RPMI7951 (cell line): ENCODE results near the gene PCBP3. TPM values are rescaled to one million over a fixed set of nuclear protein-coding genes. Genes with fewer than 3 reads are reported as not detected.
"Not testable (repeated sequence)": the region's sequence is repeated elsewhere in the genome, so short reads cannot be mapped to it uniquely, and the experiment has no call there.

Experiments
- DNase-seq: peaks from one replicate; pipeline ENCODE4 v3.0.0-alpha.2; 2012; ENCODE audit warnings: low read depth
- total RNA-seq: library from RNA; depleted of rRNA; stranded (reverse); fragments of >200 nt; shearing (Covaris generic); gene quantifications from 2 replicates; pipeline ENCODE4 v1.2.3, GENCODE V29; 2014

The PCBP3 gene
- total RNA-seq, 1 experiment from 2014 or later = 4.0 TPM

GRCh38 chr21:45808663-45809062 is 165.1 kb downstream of the PCBP3 start:
- DNase-seq = not testable (repeated sequence)

DNA sequence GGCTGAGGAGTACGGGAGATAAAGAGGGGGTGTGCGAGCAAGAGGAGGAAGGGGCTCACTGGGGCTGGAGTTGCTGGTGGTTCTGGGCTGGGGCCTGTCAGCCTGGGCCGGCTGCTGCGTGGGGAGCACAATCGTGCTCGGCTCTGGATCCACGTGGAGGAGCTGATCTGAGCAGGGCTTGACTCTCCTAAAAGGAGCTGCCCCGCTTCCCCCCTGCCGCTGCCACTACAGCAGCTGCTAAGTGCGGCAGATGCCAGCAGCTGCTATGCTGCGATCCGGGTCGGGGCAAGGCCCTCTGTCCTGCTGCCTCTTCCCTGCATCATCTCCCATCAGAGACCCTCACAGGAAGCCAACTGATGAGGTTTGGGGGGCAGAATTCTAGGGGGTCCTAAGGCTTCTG is 165.9 kb downstream of the PCBP3 start:
- no peak for DNase-seq

- no peak for DNase-seq
Measured at GRCh38 chr21:45811136-45811535, 167.6 kb downstream of the PCBP3 start.

GRCh38 chr21:45814210-45814940 is 170.8 kb downstream of the PCBP3 start:
- DNase-seq = not testable (repeated sequence)

DNA sequence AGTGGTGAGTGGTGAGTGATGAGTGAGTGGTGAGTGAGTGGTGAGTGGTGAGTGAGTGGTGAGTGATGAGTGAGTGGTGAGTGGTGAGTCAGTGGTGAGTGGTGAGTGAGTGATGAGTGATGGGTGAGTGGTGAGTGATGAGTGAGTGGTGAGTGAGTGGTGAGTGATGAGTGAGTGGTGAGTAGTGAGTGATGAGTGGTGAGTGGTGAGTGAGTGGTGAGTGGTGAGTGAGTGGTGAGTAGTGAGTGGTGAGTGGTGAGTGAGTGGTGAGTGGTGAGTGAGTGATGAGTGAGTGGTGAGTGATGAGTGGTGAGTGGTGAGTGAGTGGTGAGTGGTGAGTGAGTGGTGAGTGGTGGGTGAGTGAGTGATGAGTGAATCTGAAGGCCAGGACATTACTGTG is 172.3 kb downstream of the PCBP3 start:
- not testable (repeated sequence) for DNase-seq

GRCh38 chr21:45816794-45817193 is 173.3 kb downstream of the PCBP3 start:
- DNase-seq = no peak

GRCh38 chr21:45817345-45817744 is 173.8 kb downstream of the PCBP3 start:
- DNase-seq = no peak

DNA sequence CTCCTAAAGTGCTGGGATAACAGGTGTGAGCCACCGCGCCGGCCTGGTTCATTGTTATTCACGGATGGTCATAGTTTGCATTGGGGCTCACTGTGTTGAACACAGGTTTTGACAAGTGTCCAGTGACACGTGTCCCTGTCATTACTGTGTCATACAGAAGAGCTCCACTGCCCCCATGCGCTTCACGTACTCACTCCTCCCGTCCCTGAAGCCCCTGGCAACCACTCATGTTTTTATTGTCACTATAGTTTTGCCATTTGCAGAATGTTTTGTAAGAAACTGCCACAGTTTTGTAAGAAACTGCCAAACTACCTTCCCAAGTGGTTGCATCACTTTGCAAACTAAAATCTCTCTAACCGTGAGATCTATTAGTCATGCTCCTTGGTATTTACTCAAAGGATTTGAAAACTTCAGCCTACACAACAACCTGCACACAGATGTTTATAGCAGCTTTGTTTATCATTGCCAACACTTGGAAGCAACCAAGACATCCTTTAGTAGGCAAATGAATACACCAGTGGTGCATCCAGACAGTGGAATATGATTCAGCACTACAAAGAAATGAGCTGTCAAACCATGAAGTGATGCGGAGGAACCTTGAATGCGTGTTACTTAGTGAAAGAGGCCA is 174.9 kb downstream of the PCBP3 start:
- peak; percentile 77 for DNase-seq

DNA sequence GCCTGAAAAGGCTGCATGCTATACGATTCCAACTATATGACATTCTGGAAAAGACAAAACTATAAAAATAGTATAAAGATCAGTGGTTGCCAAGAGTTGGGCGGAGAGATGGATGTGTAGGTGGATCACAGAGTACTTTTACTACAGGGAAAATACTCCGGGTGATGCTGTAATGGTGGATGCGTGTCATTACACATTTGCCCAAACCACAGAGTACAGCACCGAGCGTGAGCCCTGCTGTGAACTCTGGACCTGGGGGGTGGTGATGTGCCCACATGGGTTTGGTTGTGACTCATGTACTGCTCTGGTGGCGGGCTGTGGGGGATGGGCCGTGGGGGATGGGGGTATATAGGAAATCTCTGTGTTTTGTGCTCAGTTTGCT is 175.4 kb downstream of the PCBP3 start:
- peak; percentile 91 for DNase-seq

- peak; percentile 56 for DNase-seq
Measured at GRCh38 chr21:45819478-45820170, 176.1 kb downstream of the PCBP3 start.

DNA sequence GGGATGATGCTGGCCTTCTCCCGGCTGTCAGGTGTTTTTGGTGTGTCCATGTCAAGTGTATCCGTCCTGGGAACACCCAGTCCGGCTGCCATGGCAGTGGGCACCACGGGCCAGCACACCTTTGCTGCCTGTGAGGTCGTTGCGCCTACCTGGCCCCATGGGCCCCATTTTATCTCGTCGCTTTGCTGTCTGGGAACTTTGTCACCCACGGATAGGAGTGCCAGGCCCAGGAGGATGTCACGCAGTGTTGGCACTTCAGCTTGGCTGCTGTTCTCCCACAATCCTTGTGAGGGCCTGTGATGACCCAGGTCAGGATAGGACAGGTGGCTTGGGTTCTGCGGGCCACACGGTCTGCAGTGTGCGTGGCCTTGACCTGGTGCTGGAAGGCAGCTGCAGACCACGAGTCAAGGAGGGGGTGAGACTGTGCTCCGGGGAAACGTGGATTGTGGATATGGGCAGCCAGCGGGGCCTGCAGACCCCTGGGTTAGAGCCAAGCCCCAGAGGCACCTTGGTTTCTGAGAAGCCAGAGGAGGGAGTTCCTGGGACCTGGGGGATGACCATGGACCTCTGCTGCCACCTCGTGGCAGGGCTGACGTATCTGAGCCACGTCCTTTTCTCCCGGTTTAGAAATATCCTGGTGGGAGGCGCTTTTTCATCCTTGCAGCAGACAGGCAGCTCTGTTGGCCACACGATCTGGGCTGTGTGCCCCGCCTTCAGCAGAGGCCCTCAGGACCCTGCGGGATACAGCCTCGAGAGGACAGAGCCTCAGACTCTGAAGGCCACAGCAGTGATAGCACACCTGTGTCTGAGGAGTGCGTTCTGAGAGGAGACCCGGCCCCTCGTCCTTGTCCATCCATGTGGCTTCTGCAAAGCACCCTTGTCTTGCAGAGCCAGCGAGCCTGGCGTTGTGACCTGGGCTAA is 176.9 kb downstream of the PCBP3 start:
- peak; percentile 86 for DNase-seq

- no peak for DNase-seq
Measured at GRCh38 chr21:45821315-45821962, 177.9 kb downstream of the PCBP3 start.

- DNase-seq = no peak
Measured at GRCh38 chr21:45821998-45822397, 178.5 kb downstream of the PCBP3 start.

DNA sequence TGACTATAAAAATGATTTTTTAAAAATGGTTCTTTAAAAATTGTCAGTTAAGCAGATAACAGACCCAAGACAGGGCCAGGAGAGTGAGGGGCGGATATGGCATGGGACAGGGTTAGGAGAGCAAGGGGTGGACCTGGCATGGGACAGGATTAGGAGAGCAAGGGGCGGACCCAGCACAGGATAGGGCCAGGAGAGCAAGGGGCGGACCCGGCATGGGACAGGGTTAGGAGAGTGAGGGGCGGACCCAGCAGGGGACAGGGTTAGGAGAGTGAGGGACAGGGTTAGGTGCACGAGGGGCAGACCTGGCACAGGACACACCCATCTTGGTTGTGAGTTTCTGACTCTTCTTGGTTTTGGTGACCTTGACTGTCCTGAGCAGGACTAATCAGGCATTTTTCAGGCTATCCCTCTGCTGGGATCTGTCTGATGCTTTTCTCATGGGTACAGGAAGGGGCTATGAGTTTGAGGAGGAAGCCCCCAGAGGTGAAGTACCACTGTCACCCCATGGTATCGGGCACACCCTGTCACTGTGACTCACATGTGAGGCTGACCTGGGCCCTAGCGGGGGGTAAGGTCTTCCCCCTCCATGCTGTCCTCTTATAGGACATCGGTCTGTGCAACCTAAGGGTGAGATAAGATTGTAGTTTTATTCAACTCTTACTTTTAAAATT is 179.0 kb downstream of the PCBP3 start:
- no peak for DNase-seq

GRCh38 chr21:45823100-45823681 is 179.7 kb downstream of the PCBP3 start:
- DNase-seq = no peak

GRCh38 chr21:45824546-45825215 is 181.2 kb downstream of the PCBP3 start:
- DNase-seq = no peak

DNA sequence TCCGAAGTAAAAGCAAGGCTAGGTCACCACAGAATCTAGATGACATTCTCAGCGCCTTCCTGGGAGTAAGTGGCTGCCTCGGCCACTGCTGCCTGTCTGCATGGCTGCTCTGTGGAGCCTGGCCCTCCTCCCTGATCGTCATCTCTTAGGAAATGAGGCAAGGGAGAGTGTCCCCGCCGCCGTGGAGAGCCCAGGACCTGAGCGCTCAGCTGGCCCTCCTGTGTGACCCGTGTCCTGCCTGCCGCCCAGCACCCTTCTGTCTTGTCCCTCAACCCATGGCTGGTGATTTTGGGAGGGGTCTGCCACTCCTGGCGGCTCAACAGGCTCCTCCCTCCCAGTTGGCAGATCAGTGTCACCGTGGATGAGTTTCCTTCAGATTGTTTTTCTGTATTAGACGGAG is 181.7 kb downstream of the PCBP3 start:
- no peak for DNase-seq

DNA sequence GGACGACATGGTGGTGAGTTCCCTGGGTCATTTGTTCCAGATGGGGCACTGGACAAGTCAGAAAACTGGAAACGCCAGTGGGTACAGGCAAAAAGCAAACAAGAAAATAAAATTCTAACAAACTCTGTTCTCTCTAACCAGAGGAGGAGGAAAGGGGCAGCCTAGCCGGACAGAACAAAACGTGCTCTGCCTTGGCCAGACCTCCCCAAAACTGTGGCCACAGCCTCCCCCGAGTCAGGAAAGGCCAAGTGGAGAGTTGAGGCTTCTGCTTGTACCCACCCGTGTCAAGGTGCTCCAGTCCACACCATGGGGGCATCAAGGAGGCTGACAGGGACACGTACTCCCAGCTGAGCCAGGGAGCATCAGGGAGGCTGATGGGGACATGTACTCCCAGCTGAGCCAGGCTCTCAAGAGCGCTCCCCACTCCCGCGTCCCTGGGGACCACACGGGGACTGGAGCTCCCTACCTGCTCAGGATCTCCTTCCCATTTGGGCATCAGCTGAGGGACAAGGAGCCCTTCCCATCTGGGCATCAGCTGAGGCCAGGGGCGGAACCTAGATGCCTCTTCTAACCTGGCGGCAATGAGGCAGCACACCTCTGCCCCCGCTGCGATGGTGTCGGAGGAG is 183.3 kb downstream of the PCBP3 start:
- DNase-seq = no peak

DNA sequence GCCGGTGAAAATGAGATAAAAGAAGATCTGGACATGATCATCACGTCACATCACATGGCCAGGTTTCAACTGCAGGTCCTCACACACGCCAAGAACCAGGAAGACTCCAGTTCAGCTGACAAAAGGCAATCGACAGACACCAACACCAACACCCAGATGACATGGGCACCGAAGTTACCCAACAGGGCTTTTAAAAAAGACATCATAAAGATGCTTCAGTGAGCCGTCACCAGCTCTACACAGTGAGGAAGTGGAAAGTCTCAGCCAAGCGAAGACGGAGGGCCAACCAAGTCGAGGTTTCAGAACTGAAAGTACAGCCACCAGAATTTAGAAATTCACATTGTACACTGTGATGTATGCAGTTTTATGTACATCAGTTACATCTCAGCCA is 183.8 kb downstream of the PCBP3 start:
- DNase-seq = no peak
